GM18508 (cell line): ENCODE measurements around the gene TMEM94.
A peak's percentile ranks its signal among the peaks of the same experiment; 100 is the strongest.
"Not testable (repeated sequence)": the region's sequence is repeated elsewhere in the genome, so short reads cannot be mapped to it uniquely, and the experiment has no call there.

ENCODE experiments used
- ATAC-seq: cut with Tn5 transposase; IDR thresholded peaks from one replicate; pipeline ENCODE4 v1.9.1; 2021; ENCODE audit warnings: moderate number of reproducible peaks; ENCODE audit not compliant: insufficient read depth, unreplicated experiment

The TMEM94 gene

DNA sequence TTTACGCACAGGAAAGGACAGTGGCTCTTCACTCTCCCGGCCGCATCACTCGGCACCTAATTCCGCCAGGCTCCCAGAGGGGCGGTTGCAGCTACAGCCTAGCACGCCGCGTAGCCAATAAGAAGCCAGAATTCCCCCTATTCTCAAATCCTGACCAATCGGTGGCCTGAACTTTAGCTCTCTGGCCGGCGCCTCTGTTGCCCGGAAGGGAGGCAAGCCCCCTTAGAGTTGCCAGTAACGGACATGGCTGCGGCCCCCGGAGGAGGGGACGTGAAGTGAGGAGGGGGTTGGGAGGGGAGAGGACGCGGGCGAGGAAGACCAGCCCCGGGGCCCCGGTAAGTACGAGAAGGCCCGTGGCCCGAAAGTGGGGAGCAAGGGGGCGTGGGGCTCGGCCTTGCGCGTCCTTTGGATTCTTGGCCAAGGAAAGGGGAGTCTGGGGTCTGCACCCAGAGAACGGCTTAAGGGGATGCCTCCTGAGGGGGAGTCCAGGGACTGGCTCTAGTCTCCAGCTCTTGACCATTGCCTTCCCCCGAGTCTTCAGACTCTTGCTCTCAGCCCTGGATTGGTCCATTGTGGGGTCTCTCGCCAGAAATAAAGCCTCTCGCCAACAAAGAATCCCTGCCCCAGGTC lies at the start of gene TMEM94:
Gene TMEM94 (plus strand): TSS at position 219 of the 630 bp plus-strand sequence. CDS start 15,271 bp downstream, outside the sequence.
- ATAC-seq, result peak; percentile 81

DNA sequence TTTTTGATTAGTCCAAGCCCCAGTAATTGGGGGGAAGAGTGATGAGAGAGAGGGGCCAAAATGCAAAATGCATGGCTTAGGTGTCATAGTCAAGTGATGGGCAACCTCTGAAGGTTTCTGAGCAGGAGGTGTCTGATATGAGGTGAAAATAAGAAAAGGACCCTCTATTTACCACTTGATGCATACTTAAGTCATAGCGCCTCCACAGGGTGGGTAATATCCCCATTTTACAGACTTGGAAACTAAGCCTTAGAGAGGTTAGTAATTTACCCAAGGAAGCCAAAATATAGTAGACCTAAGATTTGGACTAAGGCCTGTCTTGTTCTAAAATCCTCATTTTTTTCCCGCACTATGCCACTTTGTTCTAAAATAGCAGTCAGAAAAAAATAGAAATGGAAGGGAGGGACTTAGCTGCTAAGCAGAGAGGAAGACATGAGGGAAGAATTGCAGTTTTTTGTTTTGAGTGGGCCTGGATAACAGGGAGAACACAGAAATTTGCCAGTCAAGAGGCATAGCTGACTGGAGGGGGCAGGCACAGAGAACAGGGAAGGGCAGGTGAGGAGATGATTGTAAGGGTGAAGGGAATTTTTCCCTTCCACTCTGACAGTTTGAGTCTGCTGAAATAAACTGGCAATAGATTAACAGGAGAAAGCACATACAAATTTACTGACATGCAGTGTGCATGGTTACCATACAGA lies 48.6 kb upstream of the TMEM94 start:
- no peak for ATAC-seq

DNA sequence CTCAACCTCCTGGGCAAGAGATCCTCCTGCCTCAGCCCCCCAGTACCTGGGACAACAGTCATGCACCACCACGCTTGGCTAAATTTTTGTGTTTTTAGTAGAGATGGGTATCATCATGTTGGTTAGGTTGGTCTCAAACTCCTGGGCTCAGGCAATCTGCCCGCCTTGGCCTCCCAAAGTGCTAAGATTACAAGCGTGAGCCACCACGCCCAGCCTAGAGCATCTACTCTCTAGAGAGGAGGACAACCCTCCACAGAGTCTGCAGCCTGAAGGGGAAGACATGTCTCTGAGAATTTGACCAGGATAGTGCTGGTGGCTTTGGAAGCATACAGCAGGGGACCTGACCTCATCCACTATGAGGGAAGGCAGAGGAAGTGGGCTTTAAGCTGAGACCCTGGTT lies 46.3 kb upstream of the TMEM94 start:
- ATAC-seq, result no peak

DNA sequence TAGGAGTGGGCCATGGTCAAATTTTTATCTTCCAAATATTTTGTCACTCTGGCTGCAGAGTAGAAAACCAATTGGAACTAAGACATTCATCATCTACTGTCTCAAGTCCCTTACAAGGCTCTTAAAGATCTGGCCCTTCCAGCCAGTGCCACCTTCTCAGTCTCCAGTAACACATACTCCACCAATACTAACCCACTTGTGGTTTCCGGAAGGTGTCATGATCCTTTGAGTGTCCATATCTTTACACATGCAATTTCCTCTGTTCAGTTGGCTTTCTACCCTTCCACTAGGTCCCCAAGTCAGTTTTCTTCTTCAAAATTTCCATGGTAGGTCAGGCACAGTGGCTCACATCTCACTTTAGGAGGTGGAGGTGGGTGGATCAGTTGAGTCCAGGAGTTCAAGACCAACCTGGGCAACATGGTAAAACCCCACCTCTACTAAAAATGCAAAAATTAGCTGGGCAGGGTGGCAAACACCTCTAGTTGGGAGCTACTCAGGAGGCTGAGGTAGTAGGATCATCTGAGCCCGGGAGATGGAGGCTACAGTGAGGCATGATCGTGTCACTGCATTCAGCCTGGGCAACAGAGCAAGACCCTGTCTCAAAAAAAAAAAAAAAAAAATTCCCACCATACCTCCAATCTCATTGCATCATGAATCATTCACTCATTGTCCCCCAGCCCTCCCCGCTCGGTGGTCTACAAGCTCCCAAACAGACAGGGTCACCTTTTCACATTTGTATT lies 44.9 kb upstream of the TMEM94 start:
- ATAC-seq, result no peak

DNA sequence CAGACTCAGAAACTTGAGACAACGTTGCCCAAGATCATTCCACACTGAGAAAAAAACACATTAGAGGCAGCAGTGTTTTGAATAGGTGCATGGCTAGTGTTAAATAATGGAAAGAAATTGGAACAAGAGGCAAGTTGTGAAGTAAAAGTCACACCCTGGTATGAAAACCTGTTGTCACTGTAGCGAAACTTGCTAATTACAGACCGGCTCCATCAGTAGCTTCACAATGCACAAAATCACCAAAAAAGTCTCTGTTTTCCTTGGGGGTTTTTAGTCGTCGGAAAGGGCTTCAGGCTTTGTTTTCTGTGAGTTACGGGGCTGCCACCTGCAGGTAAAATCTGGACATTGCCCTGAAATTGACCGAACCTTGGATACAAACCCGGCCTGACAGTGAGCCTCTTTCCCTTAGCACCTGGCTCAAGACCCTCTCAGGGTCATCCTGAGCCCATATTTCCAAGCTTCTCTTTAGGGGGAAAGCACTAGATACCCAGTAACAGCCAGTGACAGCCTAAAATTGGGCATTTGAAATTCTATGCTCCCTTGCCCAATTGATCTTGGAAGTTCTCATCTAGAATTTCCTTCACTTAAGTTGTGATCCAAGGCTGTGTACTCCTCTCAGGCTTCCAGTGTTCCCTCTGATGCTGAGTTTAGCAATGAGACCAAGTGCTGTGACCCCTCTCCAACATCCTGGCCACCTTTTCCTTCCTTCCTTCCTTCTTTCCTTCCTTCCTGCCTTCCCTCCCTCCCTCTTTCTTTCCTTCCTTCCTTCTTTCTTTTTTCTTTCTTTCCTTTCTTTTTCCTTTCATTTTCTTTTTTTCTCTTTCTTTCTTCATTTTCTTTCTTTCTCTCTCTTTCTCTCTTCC lies 43.7 kb upstream of the TMEM94 start:
- ATAC-seq, result no peak

DNA sequence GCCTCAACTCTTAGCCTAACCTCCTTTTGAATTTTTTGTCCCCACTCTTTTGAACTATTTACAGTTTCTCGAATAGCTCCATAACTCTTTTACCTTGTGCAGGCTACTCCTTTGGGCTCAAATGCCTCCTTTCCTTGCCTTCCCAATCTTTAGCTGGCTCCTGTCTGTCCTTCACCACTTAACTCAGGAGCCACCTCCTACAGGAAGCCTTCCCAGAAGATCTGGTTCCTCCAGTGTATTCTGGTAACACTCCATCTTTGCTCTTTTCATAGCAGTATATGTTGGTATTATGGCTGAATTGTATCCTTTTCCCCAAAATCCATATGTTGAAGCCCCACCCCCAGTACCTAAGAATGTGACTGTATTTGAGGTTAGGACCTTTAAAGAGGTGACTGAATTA lies 41.9 kb upstream of the TMEM94 start:
- no peak for ATAC-seq

DNA sequence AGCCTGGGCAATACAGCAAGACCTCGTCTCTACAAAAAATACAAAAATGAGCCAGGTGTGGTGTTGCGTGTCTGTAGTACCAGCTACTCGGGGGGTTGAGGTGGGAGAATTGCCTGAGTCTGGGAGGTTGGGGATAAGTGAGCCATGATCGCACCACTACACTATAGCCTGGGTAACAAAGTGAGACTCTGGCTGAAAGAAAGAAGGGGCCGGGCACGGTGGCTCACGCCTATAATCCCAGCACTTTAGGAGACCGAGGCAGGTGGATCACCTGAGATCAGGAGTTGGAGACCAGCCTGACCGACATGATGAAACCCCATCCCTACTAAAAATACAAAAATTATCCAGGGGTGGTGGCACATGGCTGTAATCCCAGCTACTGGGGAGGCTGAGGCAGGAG lies 40.4 kb upstream of the TMEM94 start:
- ATAC-seq, result no peak

DNA sequence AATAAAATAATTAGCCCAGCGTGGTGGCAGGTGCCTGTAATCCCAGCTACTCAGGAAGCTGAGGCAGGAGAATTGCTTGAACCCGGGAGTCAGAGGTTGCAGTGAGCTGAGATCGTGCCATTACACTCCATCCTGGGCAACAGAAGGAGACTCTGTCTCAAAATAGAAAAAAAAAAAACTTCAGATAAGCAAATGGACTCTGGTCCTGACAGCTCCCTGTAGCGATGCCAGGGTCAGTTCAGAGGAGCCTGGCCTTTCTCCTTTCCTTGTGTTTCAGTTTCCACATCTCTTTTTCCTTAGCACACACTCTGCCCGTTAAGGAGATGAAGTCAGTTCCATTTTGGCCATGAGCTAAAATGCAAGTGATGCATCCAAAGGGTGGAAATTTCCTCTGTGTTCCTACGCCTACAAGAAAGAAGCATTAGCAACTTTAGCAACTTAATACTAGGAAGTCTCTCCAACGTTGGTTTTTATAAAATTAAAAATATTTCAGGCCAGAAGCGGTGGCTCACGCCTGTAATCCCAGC lies 39.3 kb upstream of the TMEM94 start:
- no peak for ATAC-seq

DNA sequence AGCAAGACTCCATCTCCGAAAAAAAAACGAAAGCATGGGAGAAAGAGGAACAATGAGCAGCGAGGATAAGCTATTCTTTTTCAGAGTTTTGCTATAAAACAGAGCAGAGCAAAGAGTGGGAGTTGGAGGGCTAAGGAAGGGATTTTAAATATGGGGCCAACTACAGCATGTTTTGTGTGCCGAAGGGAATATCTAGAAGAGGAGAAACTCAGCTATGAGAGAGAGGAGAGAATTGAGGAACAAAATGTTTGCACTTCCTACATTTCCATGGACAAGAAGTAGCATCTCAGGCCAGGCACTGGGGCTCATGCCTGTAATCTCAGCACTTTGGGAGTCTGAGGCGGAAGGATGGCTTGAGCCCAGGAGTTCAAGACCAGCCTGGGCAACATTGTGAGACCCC lies 37.9 kb upstream of the TMEM94 start:
- ATAC-seq, result no peak

DNA sequence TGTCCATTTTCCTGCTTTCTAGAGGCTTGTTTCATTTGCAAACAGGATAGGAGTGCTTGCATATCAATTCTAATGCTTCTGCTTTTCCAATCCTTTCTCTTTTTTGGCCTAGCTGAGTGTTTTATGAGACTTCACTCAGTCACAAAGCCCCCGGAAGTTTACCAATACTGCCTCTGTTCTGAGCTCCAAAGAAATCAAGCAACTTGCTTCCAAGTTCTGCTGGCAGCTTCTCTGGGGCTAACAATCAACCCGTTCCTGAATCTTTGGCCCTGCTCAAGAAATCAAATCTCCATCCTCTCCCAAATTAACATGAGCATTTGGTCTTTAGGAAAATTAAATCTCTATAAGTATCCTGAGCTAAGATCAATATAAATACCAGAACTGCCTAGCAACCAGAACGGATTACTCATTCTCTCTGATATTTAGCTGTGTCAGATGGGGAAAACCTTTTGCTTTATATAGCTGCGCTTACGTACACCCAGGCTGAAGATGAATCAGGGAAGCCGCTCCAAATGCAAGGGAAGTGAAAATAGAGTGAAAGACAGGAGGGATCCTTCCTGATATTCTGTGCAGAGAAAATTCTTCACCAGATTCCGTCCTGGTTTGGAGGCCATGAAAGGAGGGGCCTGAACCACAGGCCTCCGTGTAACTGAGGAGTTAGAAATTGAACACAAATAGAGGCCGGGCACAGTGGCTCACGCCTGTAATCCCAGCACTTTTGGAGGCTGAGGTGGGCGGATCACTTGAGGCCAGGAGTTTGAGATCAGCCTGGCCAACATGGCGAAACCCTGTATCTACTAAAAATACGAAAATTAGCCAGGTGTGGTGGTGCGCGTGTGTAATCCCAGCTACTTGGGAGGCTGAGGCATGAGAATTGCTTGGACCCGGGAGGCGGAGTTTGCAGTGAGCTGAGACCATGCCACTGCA lies 27.6 kb upstream of the TMEM94 start:
- ATAC-seq, result no peak

DNA sequence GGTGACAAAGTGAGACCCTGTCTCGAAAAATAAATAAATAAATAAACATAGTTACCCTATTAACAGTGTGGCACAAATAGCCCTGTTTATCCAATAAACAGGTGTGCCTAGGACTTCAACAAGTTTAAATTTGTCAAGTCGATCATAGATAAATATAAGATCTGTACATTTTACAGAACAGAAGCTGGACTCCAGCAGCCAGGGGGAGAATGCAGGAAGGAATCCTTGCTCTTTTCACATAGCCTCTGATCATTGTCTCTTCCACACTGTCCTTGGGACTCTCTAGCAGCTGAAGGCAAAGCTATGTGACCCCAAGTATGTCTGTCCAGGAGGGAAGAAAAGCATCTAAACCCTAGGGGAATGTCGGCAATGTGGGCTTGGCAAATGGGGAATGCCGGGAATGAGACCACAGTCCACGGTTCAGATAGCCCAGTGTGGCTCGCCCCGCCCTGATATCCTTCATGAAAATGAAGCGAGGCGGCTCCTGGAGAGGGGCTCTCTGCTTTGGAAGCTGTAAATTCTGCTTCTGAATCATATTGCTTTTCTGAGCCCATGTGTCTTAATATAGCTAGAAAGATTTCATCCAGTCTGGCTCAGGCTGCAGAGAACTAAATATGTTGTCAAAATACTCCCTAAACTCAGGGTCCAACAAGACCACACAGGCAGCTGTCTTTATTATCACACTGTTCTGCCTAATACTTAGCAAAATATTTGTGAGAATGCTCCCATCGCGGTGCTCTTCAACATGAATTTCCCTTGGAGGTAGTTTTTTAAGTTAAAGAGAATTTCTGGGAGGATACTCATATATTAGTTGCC lies 26.1 kb upstream of the TMEM94 start:
- no peak for ATAC-seq

DNA sequence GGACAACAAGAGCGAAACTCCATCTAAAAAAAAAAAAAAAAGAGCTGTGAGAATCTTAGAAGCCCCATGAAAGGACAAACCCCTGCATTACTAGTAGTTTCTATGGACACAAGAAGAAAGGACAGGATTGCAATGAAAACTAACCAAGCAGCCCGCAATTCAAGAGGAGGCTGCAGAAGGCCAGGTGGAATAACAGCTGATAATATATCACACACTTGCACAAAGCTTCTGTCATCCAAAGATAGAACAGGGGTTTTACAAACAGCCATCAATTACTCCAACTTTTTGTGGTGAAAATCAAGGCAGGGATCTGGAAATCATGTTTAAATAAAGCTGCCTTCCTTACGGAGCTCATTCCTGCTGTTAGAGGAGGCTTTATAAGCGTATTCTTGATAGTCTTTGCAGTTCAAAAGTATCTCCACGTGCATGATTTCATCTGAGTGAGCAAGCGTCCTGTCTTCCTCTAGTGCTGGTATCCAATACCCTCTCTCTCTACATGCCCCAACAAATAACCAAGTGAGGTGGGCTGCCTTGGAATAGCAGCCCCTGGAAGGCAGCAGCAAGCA lies 23.1 kb upstream of the TMEM94 start:
- no peak for ATAC-seq

DNA sequence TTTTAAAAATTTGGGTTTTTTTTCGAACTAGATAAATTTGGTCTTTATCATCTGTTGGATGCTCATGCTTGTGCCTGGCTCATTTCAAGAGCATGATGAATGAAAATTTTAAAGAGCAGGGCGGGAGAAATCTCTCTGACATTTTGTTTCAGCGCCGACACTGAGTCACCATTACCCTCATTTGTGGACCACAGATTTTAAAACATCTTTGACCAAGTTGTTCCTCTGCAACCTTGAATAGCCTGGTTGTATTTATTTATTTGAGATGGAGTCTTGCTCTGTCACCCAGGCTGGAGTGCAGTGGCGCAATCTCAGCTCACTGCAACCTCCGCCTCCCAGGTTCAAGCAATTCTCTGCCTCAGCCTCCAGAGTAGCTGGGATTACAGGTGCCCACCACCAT lies 22.0 kb upstream of the TMEM94 start:
- not testable (repeated sequence) for ATAC-seq

DNA sequence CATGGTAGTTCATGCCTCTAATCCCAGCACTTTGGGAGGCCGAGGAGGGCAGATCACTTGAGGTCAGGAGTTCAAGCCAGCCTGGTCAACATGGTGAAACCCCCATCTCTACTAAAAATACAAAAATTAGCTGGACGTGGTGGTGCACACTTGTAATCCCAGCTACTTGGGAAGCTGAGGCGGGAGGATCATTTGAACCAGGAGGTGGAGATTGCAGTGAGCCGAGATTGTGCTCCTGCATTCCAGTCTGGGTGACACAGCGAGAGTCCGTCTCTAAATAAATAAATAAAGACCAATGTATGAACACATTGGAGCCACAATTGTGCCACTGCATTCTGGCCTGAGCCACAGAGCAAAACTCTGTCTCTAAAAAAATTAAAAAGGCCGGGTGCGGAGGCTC lies 19.0 kb upstream of the TMEM94 start:
- ATAC-seq, result not testable (repeated sequence)

DNA sequence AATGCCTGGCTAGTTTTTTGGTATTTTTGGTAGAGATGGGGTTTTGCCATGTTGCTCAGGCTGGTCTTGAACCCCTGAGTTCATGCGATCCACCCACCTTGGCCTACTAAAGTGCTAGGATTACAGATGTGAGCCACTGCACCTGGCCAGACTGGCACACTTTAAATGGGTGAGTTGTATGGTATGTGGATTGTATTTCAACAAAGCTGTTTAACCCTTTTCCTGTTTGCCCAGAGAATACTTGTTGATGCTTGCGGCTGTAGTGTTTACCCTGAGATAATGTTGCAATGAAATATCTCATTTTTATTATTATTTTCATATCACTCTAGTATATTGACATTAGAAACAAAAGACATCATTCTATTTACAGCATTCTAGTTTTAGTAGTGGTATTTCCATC lies 17.1 kb upstream of the TMEM94 start:
- no peak for ATAC-seq

DNA sequence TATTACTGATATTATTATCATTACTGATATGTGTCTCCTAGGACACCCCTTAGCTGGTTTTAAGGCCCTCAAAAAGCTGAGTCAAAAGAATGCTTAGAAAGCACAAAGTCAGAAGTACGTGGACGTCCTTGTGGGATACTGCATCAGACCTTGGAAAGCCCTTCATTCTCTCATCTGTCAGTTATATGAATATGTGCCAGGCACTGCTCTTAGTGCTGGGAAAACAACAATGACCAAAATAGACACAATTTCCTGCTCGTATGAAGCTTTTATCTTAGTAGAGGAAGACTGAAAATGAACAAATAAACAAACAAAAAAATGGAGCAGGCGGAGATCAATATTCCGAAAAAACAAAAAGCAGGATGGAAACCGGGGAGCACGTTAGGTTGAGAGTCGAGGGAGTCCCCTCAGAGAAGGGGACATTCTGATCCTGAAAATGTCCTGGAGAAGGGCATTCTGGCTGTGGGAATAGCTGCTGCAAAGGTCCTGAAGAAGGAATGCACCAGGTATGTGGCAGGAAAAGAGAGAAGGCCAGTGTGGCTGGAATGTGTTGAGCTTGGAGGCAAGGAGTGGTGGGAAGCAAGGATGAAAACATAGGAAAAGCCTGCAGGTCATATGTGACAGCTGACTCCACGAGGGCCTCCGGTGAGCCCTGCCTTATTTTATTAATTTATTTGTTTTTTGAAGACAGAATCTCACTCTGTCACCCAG lies 15.5 kb upstream of the TMEM94 start:
- no peak for ATAC-seq
